DND-41 (cell line): ENCODE data around the gene L3MBTL4.

Experiments used
- ATAC-seq: fragments of 200-7000 bp; cut with Tn5 transposase; 3 replicates; pipeline ENCODE4 v1.9.1; 2021; ENCODE audit warnings: low read depth; ENCODE audit not compliant: insufficient read depth
- DNase-seq: peaks from one replicate; pipeline ENCODE4 v3.0.0-alpha.2; 2020
- H2AFZ ChIP-seq: 2 replicates; pipeline ENCODE4 v1.6.0; 2012; ENCODE audit warnings: low read depth, low read length
- H3K27ac ChIP-seq: 2 replicates; pipeline ENCODE4 v1.5.1; 2012; ENCODE audit warnings: low read length, inconsistent platforms
- H3K27me3 ChIP-seq: fragments of 200-600 bp; sonication (generic); 2 replicates; pipeline ENCODE4 v1.6.0; 2012; ENCODE audit warnings: low read length, mild to moderate bottlenecking, inconsistent platforms; ENCODE audit not compliant: insufficient read depth, poor library complexity
- H3K36me3 ChIP-seq: 2 replicates; pipeline ENCODE4 v1.5.1; 2012; ENCODE audit warnings: low read length, inconsistent platforms; ENCODE audit not compliant: insufficient read depth
- H3K4me1 ChIP-seq: 2 replicates; pipeline ENCODE4 v1.5.1; 2012; ENCODE audit warnings: mild to moderate bottlenecking, low read length; ENCODE audit not compliant: insufficient read depth
- H3K4me2 ChIP-seq: 2 replicates; pipeline ENCODE4 v1.6.0; 2012; ENCODE audit warnings: mild to moderate bottlenecking, moderate library complexity, low read length, inconsistent platforms; ENCODE audit not compliant: insufficient read depth
- H3K4me3 ChIP-seq, 2 experiments: fragments of 200-600 bp in 1 of 2; shearing (Covaris generic) in 1 of 2; 2 replicates each; pipeline ENCODE4 v1.5.1; 2012 to 2016; ENCODE audit warnings: inconsistent platforms in 2 of 2, low read length in 2 of 2, mild to moderate bottlenecking in 2 of 2, low read depth in 1 of 2, moderate library complexity in 1 of 2
- H3K79me2 ChIP-seq: 2 replicates; pipeline ENCODE4 v1.6.0; 2012; ENCODE audit warnings: low read length, inconsistent platforms; ENCODE audit not compliant: insufficient read depth
- H3K9ac ChIP-seq: 2 replicates; pipeline ENCODE4 v1.6.0; 2012; ENCODE audit warnings: low read depth, mild to moderate bottlenecking, inconsistent platforms, low read length, moderate library complexity
- H3K9me3 ChIP-seq: 2 replicates; pipeline ENCODE4 v1.5.1; 2012; ENCODE audit warnings: low read length, moderate library complexity, mild to moderate bottlenecking, inconsistent platforms; ENCODE audit not compliant: insufficient read depth, severe bottlenecking
- H4K20me1 ChIP-seq: 2 replicates; pipeline ENCODE4 v1.6.0; 2012; ENCODE audit warnings: low read length; ENCODE audit not compliant: insufficient read depth
- EZH2 ChIP-seq: IDR thresholded peaks from 3 replicates; pipeline ENCODE4 v1.6.1; 2012; ENCODE audit warnings: borderline replicate concordance, low read depth, mild to moderate bottlenecking, moderate library complexity, low read length, inconsistent platforms; ENCODE audit not compliant: severe bottlenecking
- TF ChIP-seq, protein P1 (sequence below): IDR thresholded peaks from 2 replicates; pipeline ENCODE4 v1.5.1; 2012; ENCODE audit warnings: borderline replicate concordance, low read length, moderate library complexity, mild to moderate bottlenecking; ENCODE audit not compliant: poor library complexity, severe bottlenecking; ENCODE audit errors: extremely low read depth

L3MBTL4 gene

DNA sequence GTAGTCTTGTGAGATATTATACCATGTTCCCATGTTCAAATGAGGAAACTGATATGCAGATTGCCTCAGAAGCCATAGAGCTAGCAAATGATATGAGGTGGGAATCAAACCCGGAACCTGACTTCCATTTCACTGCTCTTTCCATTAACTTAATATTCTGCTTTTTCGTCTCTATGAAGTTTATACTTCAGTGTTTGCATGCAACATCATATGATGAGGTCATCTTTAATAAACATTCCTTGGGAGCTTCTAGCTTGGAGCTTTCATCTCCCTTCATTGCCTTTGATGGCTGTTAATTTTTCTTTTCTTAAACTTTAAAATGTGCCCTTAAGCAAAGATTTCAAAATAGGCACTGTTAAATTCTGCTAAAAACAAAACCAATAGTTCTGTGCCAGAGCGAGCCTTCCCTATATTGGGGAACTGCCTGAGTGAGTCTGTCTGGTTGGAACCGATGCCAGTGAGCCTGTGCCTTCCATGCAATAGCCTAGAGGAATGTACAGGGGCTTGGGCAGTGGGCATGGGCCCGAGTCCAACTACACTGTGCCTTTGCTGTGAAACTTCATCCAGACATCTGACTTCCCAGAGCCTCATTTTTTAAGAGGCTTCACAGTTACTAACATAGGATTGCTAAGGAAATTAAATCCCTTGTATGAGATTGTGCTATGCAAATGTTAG lies 428.3 kb downstream of the L3MBTL4 start:
- Histone ChIP-seq H3K4me1 (no peaks in the 10 kb centered on the region), H3K4me3 (no peak overlapping the region), H3K9me3 (no peaks in the 10 kb centered on the region), H3K36me3 (no peaks in the 10 kb centered on the region), H3K27me3 (no peaks in the 10 kb centered on the region), H3K79me2 (no peaks in the 10 kb centered on the region), H3K4me2 (no peak overlapping the region), H4K20me1 (no peaks in the 10 kb centered on the region), H3K9ac (no peak overlapping the region), H2AFZ (no peak overlapping the region), H3K27ac (no peak overlapping the region)
- DNase-seq (no peak), ATAC-seq (no peak)
- no peak for TF ChIP-seq EZH2
- TF ChIP-seq, protein P1, sequence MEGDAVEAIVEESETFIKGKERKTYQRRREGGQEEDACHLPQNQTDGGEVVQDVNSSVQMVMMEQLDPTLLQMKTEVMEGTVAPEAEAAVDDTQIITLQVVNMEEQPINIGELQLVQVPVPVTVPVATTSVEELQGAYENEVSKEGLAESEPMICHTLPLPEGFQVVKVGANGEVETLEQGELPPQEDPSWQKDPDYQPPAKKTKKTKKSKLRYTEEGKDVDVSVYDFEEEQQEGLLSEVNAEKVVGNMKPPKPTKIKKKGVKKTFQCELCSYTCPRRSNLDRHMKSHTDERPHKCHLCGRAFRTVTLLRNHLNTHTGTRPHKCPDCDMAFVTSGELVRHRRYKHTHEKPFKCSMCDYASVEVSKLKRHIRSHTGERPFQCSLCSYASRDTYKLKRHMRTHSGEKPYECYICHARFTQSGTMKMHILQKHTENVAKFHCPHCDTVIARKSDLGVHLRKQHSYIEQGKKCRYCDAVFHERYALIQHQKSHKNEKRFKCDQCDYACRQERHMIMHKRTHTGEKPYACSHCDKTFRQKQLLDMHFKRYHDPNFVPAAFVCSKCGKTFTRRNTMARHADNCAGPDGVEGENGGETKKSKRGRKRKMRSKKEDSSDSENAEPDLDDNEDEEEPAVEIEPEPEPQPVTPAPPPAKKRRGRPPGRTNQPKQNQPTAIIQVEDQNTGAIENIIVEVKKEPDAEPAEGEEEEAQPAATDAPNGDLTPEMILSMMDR: no peak

DNA sequence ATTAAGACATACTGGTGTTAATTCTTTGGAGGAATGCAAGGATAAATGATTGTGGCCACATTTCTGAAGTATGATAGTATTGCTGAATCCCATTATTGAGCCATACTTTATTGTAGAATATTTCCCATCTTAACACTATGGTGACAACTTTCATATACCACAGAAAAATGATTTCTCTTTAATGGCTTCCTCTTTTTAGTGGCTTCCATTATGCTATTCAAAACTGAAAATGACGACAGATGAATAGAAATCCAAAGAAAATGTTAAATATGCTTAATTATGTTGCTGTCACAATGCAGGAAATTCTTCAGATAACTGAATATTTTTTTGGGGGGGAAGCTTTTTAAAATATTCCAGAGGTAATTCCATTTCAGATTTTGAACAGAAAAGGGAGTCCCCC lies 430.5 kb downstream of the L3MBTL4 start:
- Histone ChIP-seq H3K9me3 (no peaks in the 10 kb centered on the region), H3K4me3 (no peak overlapping the region), H2AFZ (no peak overlapping the region), H3K4me2 (no peak overlapping the region), H4K20me1 (no peaks in the 10 kb centered on the region), H3K79me2 (no peaks in the 10 kb centered on the region), H3K4me1 (no peaks in the 10 kb centered on the region), H3K27me3 (no peaks in the 10 kb centered on the region), H3K36me3 (no peaks in the 10 kb centered on the region), H3K9ac (no peak overlapping the region), H3K27ac (no peak overlapping the region)
- TF ChIP-seq, protein P1: no peak
- no peak for TF ChIP-seq EZH2
- DNase-seq: no peak
- no peak for ATAC-seq

DNA sequence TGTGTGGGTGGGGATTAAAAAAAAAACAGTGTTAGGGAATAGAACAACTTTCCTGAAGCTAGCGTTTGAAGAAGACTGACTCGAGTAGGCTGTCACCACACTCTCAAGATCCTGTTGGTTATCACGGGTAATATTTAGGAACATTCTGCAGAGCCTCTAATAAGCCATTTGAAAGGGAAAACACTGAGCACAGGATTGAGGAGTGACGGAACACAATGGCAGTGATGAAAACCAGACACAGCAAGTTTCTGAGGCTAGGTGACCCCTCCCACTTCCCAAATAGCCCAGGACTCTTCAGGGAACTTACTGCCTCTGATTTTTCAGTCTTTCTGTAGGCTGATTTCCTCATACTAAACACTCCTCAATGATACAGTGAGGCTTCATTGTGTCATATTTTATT lies 431.2 kb downstream of the L3MBTL4 start:
- Histone ChIP-seq H3K9me3 (no peaks in the 10 kb centered on the region), H4K20me1 (no peaks in the 10 kb centered on the region), H3K27ac (no peak overlapping the region), H2AFZ (no peak overlapping the region), H3K36me3 (no peaks in the 10 kb centered on the region), H3K4me1 (no peaks in the 10 kb centered on the region), H3K4me2 (no peak overlapping the region), H3K79me2 (no peaks in the 10 kb centered on the region), H3K4me3 (no peak overlapping the region), H3K27me3 (no peaks in the 10 kb centered on the region), H3K9ac (no peak overlapping the region)
- ATAC-seq (no peak), DNase-seq (no peak)
- no peak for TF ChIP-seq EZH2
- TF ChIP-seq, protein P1: no peak
